Measurements from ENCODE around the gene GLP1R. TPM values are rescaled to one million over a fixed set of nuclear protein-coding genes. Genes with fewer than 3 reads are reported as not detected.

GLP1R gene
- total RNA-seq, 1 experiment from 2014 or later, result 1.8 TPM

GRCh38 chr6:39085129-39085797, 36.7 kb downstream of the GLP1R start:
- no peaks in the 10 kb centered on the region; the same call in 1 of the 2 replicates for H3K27me3 Mint-ChIP-seq (ENCODE audit: low read depth)
- POLR2A ChIA-PET, result no interaction called here
- H3K36me3 Mint-ChIP-seq, result no peaks in the 10 kb centered on the region
- no peak overlapping the region for H3K27ac Mint-ChIP-seq
- CTCF ChIA-PET, result interaction anchor here (1.8 to 3.2 kb wide), 2 partner anchors 17 to 88 kb away, joined by 4 to 15 read pairs; no protein-coding TSS in a partner anchor
- no peak for DNase-seq (ENCODE audit: low spot score)
- H3K4me3 Mint-ChIP-seq, result no peak overlapping the region
- H3K9me3 Mint-ChIP-seq, result no peaks in the 10 kb centered on the region
- ATAC-seq, result no peak
- TF ChIP-seq NR1H2 (CRISPR knock-in tag; IDR thresholded peaks at IDR 0.05) (no peak), ERG (CRISPR knock-in tag; IDR thresholded peaks at IDR 0.05) (no peak), ATF1 (CRISPR knock-in tag; IDR thresholded peaks at IDR 0.05) (no peak), ZNF281 (CRISPR knock-in tag; IDR thresholded peaks at IDR 0.05) (no peak), SMAD3 (CRISPR knock-in tag; IDR thresholded peaks at IDR 0.05; ENCODE audit: borderline replicate concordance) (no peak), ZNF423 (CRISPR knock-in tag; IDR thresholded peaks at IDR 0.05) (peak; percentile 83)
- H3K4me1 Mint-ChIP-seq, result peaks cover 32% of the 10 kb centered on the region

- Mint-ChIP-seq H3K9me3 (no peaks in the 10 kb centered on the region), H3K36me3 (no peaks in the 10 kb centered on the region), H3K4me1 (peaks cover 38% of the 10 kb centered on the region), H3K27me3 (ENCODE audit: low read depth) (no peaks in the 10 kb centered on the region; the same call in 1 of the 2 replicates), H3K4me3 (no peak overlapping the region), H3K27ac (no peak overlapping the region)
- CTCF ChIA-PET, result interaction anchor here (3.1 to 3.4 kb wide), 2 partner anchors 15 to 90 kb away, joined by 52 to 87 read pairs; no protein-coding TSS in a partner anchor
- DNase-seq (ENCODE audit: low spot score), result no peak
- TF ChIP-seq ZNF425 (CRISPR knock-in tag; conservative IDR thresholded peaks at IDR 0.05), result no peak
- no peak for TF ChIP-seq ZBTB43 (CRISPR knock-in tag; IDR thresholded peaks at IDR 0.05)
- no peak for ATAC-seq
- POLR2A ChIA-PET, result no interaction called here
Observed at GRCh38 chr6:39086294-39086693, 37.7 kb downstream of the GLP1R start.

- H3K4me1 Mint-ChIP-seq, result peaks cover 42% of the 10 kb centered on the region
- no peaks in the 10 kb centered on the region; the same call in 1 of the 2 replicates for H3K27me3 Mint-ChIP-seq (ENCODE audit: low read depth)
- no peak for ATAC-seq
- no peak for DNase-seq (ENCODE audit: low spot score)
- CTCF ChIA-PET, result interaction anchor here (3.1 to 3.4 kb wide), 2 partner anchors 15 to 90 kb away, joined by 52 to 87 read pairs; no protein-coding TSS in a partner anchor
- H3K9me3 Mint-ChIP-seq, result no peaks in the 10 kb centered on the region
- H3K36me3 Mint-ChIP-seq, result no peaks in the 10 kb centered on the region
- no peak overlapping the region for H3K4me3 Mint-ChIP-seq
- POLR2A ChIA-PET, result no interaction called here
- no peak overlapping the region for H3K27ac Mint-ChIP-seq
- TF ChIP-seq ERG (CRISPR knock-in tag; IDR thresholded peaks at IDR 0.05), result no peak
- TF ChIP-seq ESRRA (CRISPR knock-in tag; IDR thresholded peaks at IDR 0.05; ENCODE audit: borderline replicate concordance), result no peak
- no peak for TF ChIP-seq ZNF396 (CRISPR knock-in tag; IDR thresholded peaks at IDR 0.05; ENCODE audit: borderline replicate concordance)
- TF ChIP-seq ZNF263 (CRISPR knock-in tag; IDR thresholded peaks at IDR 0.05; ENCODE audit: low read depth), result no peak
- TF ChIP-seq USF2 (CRISPR knock-in tag; IDR thresholded peaks at IDR 0.05), result no peak
- no peak for TF ChIP-seq SMAD4 (CRISPR knock-in tag; IDR thresholded peaks at IDR 0.05)
- no peak for TF ChIP-seq IRF1 (CRISPR knock-in tag; IDR thresholded peaks at IDR 0.05)
- no peak for TF ChIP-seq E2F5 (CRISPR knock-in tag; IDR thresholded peaks at IDR 0.05)
- TF ChIP-seq CREB1 (CRISPR knock-in tag; IDR thresholded peaks at IDR 0.05), result no peak
- no peak for TF ChIP-seq TEAD4 (CRISPR knock-in tag; IDR thresholded peaks at IDR 0.05)
- no peak for TF ChIP-seq MXD4 (CRISPR knock-in tag; IDR thresholded peaks at IDR 0.05; ENCODE audit: borderline replicate concordance)
Observed at GRCh38 chr6:39086711-39087110, 38.1 kb downstream of the GLP1R start.

Measured in WTC11 (cell line).